GM12891 (cell line): ENCODE data around the gene NOL7.

Source experiments
- POLR2A ChIP-seq: IDR thresholded peaks from 2 replicates; pipeline ENCODE4 v1.6.1; 2011; ENCODE audit warnings: low read depth, low read length, control low read depth
- POLR2AphosphoS5 ChIP-seq: IDR thresholded peaks from 2 replicates; pipeline ENCODE4 v1.6.1; 2011; ENCODE audit warnings: low read depth, low read length, control low read depth
- POU2F2 ChIP-seq: IDR thresholded peaks from 2 replicates; pipeline ENCODE4 v1.6.1; 2011; ENCODE audit warnings: low read depth, mild to moderate bottlenecking, control low read depth, low read length, moderate library complexity
- TAF1 ChIP-seq: IDR thresholded peaks from 2 replicates; pipeline ENCODE4 v1.6.1; 2011; ENCODE audit warnings: low read depth, low read length, control low read depth

- TF ChIP-seq POLR2A (no peak), POLR2AphosphoS5 (no peak), TAF1 (no peak), POU2F2 (no peak)
Observed at GRCh38 chr6:13573669-13574110, 41.4 kb upstream of the NOL7 start.
